ENCODE data around the gene PSIP1.

GRCh38 chr9:15531380-15531779 is 20.6 kb upstream of the PSIP1 start:
- TF ChIP-seq CTCF (conservative IDR thresholded peaks at IDR 0.05; ENCODE audit: low read depth, low read length) (no peak), CEBPB (IDR thresholded peaks at IDR 0.05; ENCODE audit: low read depth, low read length) (no peak), RAD21 (IDR thresholded peaks at IDR 0.05; ENCODE audit: low read length) (no peak)
